Activated effector memory CD4-positive, alpha-beta T cell treated with anti-CD3 and anti-CD28 coated beads, Interleukin-2, amount 50 U/mL, for 16 hours (primary cell): ENCODE data around the gene CXCL8.
"Not testable (repeated sequence)": the region's sequence is repeated elsewhere in the genome, so short reads cannot be mapped to it uniquely, and the experiment has no call there.

Experiments
- DNase-seq: peaks from one replicate; pipeline ENCODE4 v3.0.0-alpha.2; 2020

CXCL8 gene

DNA sequence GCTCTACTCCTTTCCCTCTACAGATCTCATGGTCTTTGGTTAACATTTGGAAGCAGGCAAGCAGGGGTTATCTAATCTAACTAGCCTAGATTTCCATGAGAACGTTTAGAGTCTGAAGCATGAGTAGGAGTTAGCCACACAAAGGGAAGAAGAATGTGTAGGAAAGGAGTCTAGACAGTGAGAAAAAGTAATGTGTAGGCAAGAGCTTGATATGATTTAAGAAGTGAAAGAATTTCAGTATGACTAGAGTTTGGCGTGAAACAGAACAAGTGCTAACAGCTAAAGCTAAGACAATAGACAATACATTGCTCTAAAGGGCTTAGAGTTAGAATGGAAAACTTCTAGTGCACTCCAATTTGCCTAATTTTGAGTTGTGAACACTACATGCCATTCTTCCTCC is 10.8 kb downstream of the CXCL8 start:
- no peak for DNase-seq

DNA sequence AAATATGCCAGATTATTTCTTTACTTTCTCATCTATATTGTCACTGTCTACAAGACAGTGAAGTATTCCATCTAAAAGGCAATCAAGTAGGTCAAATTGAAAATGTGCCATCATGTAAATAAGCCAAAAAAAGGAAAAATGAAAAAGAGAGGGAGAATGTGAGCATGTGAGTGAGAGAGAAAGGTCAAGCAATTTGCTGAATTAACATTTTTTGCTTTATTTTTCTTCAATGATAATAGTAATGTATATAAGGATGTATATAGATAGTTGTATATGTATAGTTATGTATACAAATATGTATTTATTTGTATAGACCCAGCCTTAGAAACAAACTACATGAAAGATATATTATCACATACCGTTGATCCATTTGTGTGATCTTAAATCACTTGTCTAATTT is 11.5 kb downstream of the CXCL8 start:
- DNase-seq = no peak

- DNase-seq = no peak
These were observed 12.1 kb downstream of the CXCL8 start for GRCh38 chr4:73752424-73752823.

DNA sequence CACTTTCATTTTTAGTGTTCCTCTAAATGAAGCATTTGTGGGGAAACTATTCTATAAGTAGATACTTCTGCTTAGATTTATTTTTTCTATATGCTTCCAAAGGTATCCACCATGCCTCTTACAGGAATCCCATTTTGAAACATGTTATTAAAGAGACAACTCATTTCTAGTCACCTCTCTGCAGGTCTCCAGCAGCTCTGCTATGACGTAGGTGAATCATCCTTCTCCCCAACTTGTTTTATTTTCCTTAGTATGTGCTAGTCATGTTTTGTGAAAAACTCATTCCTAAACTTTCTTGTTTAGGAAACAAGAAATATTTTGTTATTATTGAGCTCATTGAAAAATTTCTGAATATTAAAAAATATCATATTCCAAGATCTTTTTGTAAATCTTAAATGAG is 12.8 kb downstream of the CXCL8 start:
- no peak for DNase-seq

GRCh38 chr4:73754934-73755333 is 14.6 kb downstream of the CXCL8 start:
- DNase-seq = no peak

- DNase-seq = no peak
These were observed 19.0 kb downstream of the CXCL8 start for GRCh38 chr4:73759357-73759756.

- DNase-seq = no peak
These were observed 21.5 kb downstream of the CXCL8 start for GRCh38 chr4:73761856-73762255.

GRCh38 chr4:73762409-73762808 is 22.0 kb downstream of the CXCL8 start:
- DNase-seq = no peak

DNA sequence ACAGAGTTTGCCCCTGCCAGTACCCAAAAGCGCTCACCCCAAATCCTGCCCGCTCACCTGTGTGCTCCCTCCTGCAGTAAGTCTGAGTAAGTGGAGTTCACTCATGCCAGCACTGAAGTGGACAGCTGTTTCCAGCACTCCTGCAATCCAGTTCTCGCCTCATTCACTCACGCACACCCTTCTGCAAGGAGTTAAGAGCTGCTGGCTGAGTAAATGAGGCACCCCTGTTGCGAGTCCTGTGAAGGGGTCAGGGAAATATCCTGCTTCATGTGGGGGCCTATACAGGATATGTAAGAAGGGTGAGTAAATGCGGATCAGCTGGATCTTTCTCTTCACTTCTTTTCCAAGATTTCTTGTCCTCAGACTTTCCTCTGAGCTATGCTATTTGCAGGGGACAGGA is 23.5 kb downstream of the CXCL8 start:
- DNase-seq = no peak

DNA sequence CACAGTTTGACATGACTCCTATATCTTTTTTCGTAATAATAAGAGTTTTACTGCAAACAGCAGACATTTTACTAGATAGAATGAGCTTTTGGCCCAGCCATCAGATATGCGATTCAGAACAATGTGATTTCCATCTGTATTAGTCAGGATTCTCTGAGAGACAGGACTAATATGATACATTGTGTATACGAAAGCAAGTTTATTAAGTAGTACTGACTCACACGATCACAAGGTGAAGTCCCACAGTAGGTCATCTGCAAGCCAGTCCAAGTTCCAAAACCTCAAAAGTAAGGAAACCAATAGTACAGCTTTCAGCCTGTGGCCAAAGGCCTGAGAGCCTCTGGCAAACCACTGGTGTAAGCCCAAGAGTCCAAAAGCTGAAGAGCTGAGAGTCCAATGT is 24.1 kb downstream of the CXCL8 start:
- DNase-seq = no peak

DNA sequence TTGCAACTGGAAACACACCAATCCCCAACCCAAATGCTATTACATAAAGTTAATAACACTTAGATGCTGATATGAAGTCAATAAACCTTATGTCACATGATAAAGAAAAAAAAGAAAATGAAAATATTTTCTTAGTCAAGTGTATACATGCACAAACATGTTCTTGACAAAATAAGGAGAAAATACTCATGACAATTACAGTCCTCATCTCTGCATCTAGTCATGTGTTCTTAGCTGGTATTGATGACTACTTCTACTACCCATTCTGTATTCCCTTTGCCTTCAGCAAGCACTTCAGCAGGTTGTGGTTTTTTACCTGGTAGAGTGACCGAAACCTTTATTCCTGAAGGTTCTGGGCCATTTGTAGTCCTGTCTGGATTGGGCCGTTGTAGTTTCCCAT is 24.9 kb downstream of the CXCL8 start:
- DNase-seq = no peak

DNA sequence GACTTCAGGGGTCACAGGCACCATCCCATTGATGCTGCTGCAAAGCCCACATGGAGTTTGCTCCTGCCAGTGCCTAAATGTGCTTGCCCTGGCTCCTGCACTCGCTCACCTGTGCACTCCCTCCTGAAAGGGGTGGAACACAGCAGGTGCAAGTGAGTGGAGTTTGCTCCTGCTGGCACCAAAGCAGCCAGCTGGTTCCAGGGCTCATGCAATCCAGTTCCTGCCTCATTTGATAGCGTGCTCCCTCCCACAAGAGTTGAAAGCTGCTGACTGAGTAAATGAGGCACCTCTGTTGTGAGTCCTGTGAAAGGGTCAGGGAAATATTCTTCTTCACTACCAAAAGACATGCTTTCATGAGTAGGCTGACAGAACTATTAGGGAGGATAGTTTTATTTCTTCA is 30.5 kb downstream of the CXCL8 start:
- DNase-seq = no peak

DNA sequence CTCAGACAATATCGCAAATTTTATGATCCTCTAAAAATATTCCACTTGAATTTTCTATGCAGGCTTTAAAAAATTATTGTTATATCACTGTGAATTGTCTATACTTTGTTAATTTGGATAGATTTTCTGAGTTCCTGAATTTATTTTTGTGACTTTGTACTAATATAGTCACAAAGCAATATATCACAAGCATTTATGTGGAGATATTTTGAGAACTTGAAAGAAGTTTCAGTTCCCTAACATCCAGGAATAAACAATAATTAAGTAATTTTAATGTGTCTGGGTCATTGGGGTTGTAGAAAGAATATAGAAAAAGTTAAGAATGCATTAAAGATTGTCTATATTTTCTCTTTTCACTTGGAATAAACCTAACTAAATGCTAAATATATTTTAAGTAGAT is 32.0 kb downstream of the CXCL8 start:
- DNase-seq = no peak

DNA sequence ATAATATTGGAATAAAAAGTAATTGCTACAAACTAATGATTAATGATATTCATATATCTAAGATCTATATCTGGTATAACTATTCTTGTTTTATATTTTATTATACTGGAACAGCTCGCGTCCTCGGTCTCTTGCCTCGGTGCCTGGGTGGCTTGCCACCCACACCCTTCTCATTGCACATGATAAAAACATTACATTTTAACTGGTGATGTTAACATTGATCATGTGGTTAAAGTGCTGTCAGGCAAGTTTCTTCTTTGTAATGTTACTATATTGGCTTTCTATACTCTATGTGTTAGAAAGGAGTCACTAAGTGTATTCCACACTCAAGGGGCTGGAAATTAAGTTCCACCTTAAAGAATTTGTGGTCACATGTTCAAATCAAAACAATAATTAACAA is 34.0 kb downstream of the CXCL8 start:
- not testable (repeated sequence) for DNase-seq

DNA sequence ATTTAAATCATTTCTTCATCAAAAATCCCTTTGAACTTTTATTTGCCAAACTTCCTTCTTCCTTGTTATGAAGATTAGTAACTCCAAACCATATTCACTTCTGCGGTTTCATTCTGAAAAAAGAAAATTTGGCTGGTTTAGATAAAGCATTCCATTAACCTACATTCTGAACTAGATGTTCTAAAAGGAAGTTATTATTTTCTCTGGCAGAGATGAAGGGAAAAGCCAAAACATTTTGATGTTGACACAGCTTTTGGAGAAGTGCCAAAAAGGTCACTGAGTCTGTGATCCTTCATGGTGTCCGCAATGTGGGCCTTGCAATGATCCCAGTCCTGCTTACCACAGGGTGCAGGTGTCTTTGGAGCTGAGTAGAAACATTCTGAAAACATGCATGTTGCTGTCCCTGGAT is 36.0 kb downstream of the CXCL8 start:
- no peak for DNase-seq

DNA sequence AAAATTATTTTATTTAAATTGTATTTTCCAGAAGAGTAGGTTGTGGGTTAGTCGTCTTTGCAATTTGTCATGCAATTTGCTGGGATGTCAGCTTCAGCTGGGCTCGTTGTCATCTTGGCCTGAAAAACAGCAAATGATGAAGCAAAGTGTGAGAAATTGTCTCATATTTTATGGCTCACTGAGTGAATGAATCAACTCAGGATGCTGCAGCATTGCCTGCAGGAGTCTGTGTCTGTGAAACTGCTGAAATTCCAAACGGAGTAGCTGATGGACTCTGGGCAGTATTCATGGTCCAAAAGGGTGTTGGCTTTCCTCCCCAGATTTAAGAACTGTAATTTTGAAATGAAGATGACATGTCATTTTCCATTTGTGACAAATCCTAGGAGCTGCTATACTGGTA is 37.2 kb downstream of the CXCL8 start:
- DNase-seq = no peak

DNA sequence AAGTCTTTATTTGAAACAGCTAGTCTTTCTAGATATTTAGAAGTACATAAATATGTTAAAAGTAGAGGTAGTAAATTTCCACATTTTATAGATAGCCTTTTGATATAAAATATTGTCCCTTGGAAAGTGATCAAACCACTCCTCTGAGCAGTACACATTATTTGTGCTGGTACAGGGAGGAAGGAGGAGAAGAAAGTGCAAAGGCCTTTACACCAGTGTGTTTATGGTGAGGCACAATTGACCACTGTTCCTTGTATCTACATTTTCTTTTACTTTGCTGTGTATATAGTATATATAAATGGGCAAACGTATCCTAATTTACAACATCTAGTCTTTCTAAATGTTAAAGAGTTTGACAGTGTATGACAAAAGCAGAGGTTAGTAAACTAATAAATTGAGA is 39.9 kb downstream of the CXCL8 start:
- no peak for DNase-seq

DNA sequence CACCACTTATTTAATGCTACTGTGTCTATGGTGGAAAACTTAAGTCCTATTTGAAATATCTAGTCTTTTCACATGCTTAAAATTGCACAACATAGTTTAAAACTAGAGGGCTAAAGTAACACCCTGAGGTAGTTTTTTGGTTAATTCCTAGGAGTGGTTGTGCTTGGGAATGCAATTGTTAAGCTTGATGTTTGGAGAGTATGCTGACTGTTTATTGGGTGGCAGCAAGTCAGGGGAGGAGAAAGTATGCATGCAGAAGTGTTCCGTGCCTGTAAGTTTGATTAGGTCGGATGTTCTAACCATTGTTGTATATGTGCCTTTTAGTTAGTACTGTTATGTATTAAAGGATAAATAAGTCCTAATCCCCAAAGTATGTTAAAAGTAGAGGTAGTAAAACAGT is 40.5 kb downstream of the CXCL8 start:
- DNase-seq = no peak

DNA sequence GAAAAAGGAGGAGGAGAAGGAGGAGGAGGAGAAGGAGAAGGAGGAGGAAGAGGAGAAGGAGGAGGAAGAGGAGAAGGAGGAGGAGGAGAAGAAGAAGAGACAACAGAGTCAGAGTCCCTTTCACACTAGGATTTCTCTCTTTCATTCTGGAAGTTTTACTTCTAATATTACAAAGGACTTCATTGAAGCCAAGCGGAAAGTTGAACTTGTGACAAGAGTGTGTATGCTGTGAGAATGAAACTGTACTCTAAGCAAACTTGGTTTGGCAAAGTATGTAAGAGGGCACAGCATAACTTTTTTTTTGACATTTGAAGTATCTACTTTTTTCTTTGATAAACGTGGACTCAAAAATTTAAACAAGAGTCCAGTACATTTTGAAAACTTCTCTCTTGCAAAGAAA is 48.0 kb downstream of the CXCL8 start:
- DNase-seq = no peak
